Ectodermal cell (in vitro differentiated cells): ENCODE results near the gene HOXD9.

Experiments used
- H3K27ac ChIP-seq: 2 replicates; pipeline ENCODE4 v1.7.0; 2013; ENCODE audit warnings: mild to moderate bottlenecking, low read depth, low read length; ENCODE audit not compliant: insufficient read depth, poor library complexity, severe bottlenecking
- H3K27me3 ChIP-seq: 2 replicates; pipeline ENCODE4 v1.7.0; 2013; ENCODE audit warnings: mild to moderate bottlenecking, low read length; ENCODE audit not compliant: insufficient read depth, control insufficient read depth, poor library complexity, severe bottlenecking
- H3K36me3 ChIP-seq: one replicate; pipeline ENCODE4 v1.7.0; 2013; ENCODE audit warnings: low read length; ENCODE audit not compliant: control insufficient read depth, insufficient read depth
- H3K4me1 ChIP-seq: one replicate; pipeline ENCODE4 v1.7.0; 2013; ENCODE audit warnings: low read length; ENCODE audit not compliant: control insufficient read depth, insufficient read depth
- H3K4me3 ChIP-seq: 2 replicates; pipeline ENCODE4 v1.7.0; 2013; ENCODE audit warnings: low read depth, low read length, control low read depth; ENCODE audit not compliant: insufficient read depth
- H3K9me3 ChIP-seq: 2 replicates; pipeline ENCODE4 v1.7.0; 2013; ENCODE audit warnings: mild to moderate bottlenecking, low read length, moderate library complexity; ENCODE audit not compliant: control insufficient read depth
- WGBS, 2 experiments: methylation state at CpG; one replicate each; pipeline ENCODE4 v1.1.7; 2013; ENCODE audit warnings: missing lambda C conversion rate in 2 of 2; 5-methylcytosine and 5-hydroxymethylcytosine counted together

HOXD9 gene

GRCh38 chr2:176172895-176173566 is 50.5 kb downstream of the HOXD9 start:
- no peaks in the 10 kb centered on the region for H3K36me3 ChIP-seq
- H3K27ac ChIP-seq, result no peak overlapping the region
- H3K27me3 ChIP-seq, result peaks cover 100% of the 10 kb centered on the region
- H3K9me3 ChIP-seq, result no peaks in the 10 kb centered on the region
- H3K4me1 ChIP-seq, result peaks cover 6% of the 10 kb centered on the region
- WGBS, 2 experiments, result 11 to 14% methylated on average over 8 to 13 of the region's 14 CpGs
- H3K4me3 ChIP-seq, result no peak overlapping the region

- Histone ChIP-seq H3K36me3 (no peaks in the 10 kb centered on the region), H3K4me3 (no peak overlapping the region), H3K4me1 (peaks cover 6% of the 10 kb centered on the region), H3K27me3 (peaks cover 100% of the 10 kb centered on the region), H3K27ac (no peak overlapping the region), H3K9me3 (no peaks in the 10 kb centered on the region)
- WGBS, 2 experiments, result 26 to 31% methylated on average over 2 to 7 of the region's 7 CpGs
These were observed 51.3 kb downstream of the HOXD9 start for GRCh38 chr2:176173567-176174381.

GRCh38 chr2:176174382-176174823 is 51.9 kb downstream of the HOXD9 start:
- WGBS, 2 experiments, result 1% methylated on average over 14 of the region's 14 CpGs
- peak overlapping the region; percentile 1 for H3K4me3 ChIP-seq
- no peak overlapping the region for H3K27ac ChIP-seq
- no peaks in the 10 kb centered on the region for H3K9me3 ChIP-seq
- H3K4me1 ChIP-seq, result peaks cover 6% of the 10 kb centered on the region
- H3K27me3 ChIP-seq, result peaks cover 100% of the 10 kb centered on the region
- H3K36me3 ChIP-seq, result no peaks in the 10 kb centered on the region
